SHP77 treated with DMSO at 0.1 percent for 48 hours (cell line): ENCODE data around the gene FGR.

Experiments used
- DNase-seq: peaks from one replicate; lab custom pipeline; 2025; lab: John Stamatoyannopoulos, UW

FGR gene

DNA sequence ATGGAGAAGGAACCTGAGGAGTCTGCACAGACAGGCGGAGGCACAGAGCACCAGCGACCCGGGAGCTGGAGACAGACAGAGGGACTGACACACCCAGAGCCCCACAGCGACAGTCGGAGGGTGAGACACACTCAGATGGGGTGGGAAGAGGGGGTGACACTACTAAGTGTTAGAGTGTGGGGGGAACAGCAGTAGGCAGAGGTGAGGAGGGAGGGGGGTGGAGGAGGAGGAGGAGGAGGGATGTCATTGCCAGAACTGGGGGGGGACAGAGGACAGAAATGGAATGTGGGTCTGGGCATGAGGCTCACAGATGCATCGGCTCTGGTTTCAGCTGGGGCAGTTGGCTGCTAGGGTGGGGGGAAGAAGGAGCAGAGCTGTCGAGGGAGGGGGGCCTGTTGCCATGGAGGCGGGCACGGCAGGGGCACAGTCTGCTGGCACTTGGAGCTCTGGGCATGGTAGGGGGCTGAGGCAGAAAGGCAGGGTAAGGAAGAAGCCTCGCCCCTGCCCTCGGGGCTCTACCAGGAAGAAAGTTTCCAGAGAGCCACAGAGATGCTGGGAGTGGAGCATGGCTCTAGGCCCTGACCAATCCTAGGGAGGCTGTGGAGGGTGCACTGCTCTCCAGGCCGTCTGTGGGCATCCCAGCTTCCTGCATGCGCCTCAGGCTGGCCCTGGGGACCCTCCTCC lies 68.4 kb downstream of the FGR start:
- no peak for DNase-seq

GRCh38 chr1:27564710-27565649 lies 70.0 kb downstream of the FGR start:
- DNase-seq, result no peak

- no peak for DNase-seq
Observed at GRCh38 chr1:27563591-27564471, 71.2 kb downstream of the FGR start.

GRCh38 chr1:27563341-27563590 lies 71.7 kb downstream of the FGR start:
- no peak for DNase-seq

DNA sequence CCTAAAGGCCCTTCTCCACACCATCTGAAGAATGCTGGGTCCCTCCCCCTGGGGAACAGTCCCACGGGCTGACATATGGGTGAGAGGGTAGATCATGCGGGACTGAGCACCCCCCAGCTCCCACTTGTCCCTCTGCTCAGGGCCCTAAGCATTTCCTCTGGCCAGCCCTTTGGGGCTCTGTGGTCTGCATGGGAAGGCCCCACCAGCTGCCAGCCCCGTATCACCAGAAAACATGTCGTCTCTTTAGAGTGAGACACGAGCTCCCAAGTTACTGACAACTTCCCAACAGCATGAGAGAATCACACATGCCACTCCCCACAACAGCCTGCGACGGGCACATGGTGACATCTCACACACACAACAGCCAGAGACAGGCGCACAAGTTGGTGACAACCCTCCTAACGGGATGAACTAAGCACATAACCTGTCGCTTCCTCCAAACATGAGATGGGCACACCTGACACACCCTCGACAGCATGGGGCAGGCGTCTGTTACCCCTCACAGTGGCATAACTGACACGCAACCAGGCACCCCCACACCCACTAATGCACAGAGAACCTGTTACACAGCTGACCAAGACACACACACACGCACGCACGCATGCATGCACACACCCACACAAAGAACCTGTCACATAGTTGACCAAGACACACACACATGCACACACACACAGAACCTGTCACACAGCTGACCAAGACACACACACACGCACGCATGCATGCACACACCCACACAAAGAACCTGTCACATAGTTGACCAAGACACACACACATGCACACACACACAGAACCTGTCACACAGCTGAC lies 72.2 kb downstream of the FGR start:
- DNase-seq, result no peak
